HG02610 (cell line): ENCODE measurements around the gene RAB8B.
"Not testable (repeated sequence)": the region's sequence is repeated elsewhere in the genome, so short reads cannot be mapped to it uniquely, and the experiment has no call there.

Source experiments
- ATAC-seq: cut with Tn5 transposase; IDR thresholded peaks from one replicate; pipeline ENCODE4 v1.9.1; 2021; ENCODE audit warnings: mild to moderate bottlenecking, moderate library complexity; ENCODE audit not compliant: unreplicated experiment

The RAB8B gene

DNA sequence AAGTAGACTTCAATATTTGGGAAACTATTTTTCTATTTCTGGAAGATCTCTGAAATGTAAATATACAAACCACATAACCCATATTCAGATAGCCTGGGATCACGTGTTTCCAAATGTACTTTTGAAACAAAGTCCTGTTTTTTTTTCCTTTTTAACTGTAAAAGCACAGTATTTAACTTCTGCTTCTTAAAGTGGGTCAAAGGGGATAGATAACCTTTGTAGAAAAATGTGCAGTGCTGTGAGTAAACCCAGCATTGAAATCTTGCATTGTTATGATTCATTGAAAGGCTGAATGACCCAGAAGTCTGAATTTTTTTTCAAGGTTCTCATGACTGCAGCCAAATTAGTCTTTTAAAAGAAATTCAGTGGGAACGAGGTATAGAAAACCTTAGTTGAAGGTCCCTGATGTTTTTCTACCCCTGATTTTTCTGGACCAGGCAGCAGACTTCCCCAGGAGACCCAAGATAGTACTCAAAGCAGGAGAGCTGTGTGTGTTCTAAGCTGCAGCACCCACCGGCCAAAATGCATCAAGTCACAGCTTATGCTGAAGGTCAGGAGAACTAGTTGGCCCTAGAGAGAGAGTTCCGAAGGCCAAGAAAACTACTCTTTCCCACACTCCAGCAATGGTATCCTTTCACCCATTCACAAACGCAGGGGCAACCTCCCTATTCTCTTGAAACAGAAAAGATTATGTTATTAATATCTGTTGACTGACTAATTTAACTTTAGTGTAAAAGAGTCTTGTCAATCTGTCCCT is 44.4 kb downstream of the RAB8B start:
- ATAC-seq = no peak

DNA sequence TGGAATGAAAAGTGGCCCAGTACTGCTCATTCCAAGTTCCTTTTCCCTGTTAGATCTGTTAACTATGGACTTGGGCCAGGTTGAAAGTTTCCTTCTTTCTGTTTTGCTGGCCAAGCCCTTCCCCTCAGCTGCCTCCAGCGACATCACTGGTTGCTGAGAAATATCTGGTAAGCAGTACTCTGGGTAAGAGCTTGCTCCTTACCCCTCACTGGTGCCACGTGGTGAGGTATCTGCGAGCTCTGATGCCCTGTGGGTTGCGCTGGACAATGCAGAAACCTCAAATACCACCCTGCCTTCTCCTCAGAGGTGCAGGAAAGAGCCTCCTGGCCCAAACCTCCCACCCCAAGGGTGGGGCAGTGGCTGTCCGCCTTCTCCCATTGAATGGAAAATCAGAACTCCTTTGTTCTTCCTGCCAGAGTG is 45.1 kb downstream of the RAB8B start:
- ATAC-seq = no peak

DNA sequence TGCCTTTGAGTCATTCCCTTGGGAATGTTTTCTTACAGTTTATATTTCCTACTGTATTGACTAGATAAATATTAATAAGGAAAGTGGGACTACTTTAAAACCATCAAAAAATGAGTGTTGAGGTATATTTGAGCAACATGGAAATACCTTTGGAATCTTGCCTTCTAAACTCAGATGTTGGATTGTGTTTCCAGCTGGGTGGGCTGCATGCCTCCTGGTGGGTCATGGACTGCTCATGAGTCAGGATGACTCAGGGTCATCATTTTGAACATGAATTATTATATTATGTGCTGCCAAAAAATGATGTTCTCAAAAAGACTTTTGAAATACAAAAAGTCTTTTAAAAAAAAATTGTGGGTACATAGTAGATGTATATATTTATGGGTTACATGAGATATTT is 46.9 kb downstream of the RAB8B start:
- ATAC-seq = no peak

DNA sequence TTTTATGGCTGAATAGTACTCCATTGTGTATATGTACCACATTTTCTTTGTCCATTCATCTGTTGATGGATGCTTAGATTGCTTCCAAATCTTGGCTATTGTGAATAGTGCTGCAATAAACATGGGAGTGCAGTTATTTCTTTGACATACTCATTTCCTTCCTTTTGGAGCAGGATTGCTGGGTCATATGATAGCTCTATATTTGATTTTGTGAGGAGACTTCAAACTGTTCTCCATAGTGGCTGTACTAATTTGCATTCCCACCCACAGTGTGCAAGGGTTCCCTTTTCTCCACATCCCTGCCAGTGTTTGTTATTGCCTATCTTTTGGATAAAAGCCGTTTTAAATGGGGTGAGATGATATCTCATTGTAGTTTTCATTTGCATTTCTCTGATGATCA is 47.7 kb downstream of the RAB8B start:
- not testable (repeated sequence) for ATAC-seq

DNA sequence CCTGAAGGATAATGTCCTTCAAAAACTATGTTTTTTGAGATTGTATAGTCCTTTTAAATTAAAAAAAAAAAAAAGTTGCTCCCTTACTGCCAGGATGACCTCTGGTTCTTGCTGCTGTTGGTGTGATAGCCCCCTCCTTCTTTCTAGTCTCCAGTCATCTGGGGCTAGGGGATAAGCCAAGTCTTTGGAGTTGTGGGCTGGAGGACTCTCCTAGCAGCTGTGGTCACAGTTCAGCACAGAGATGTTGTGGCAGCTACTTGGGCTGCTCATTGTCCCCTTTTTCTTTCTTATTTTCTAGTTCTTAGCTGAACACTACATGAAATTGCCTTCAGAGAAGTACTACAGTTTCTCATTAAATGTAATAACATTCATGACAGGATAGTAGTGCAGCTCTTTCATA is 48.8 kb downstream of the RAB8B start:
- no peak for ATAC-seq

DNA sequence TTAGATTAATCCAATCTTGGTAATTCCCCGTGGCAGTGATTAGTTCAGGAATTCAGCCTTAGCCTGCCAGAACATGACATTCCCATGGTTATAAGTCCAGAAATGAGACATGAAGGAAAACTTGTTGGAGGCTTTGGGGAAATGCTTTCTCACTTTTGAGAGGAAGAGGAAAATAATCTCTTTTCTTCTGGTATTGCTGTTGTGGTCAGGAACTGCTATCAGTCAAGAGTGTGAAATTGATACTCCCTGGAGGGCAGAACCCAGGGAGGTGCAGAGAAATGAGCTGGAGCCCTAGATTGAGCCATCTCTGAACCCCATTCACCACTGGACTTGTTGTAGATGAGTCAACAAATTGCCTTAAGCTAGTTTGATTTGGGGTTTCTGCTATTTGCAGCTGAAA is 49.4 kb downstream of the RAB8B start:
- ATAC-seq = peak; percentile 77

DNA sequence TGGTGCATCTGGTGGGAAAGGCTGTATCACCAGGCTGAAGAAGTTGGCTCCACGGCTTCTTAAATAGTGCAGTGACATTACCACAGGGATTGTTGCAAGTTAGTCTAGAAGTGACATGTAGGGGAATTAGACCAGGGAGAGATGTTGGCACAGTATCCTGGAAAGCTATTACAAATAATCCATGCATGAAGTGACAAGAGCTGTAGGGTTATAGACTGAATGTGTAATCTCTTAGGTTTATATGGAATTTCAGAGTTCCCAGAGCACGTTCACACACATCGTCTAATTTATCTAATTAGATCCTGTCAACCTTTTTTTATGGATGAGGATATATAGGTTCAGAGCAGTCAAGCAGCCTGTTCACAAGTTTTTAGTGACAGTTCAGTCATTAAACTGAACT is 50.7 kb downstream of the RAB8B start:
- ATAC-seq = no peak

DNA sequence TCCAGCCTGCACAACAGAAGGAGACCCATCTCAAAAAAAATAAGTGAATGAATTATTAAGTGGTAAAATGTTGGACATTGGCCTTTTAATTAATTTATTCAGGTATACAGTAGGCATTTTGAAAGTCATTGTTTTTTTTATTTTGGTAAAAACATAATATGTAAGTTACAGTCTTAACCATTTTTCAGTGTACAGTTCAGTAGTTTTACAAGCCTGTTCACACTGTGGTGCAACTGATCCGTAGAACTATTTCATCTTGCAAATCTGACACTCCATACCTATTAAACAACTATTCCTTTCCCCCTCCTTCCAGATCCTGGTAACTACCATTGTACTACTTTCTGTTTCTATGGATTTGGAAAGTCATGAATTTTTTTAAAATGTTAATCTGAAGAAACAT is 51.9 kb downstream of the RAB8B start:
- no peak for ATAC-seq

DNA sequence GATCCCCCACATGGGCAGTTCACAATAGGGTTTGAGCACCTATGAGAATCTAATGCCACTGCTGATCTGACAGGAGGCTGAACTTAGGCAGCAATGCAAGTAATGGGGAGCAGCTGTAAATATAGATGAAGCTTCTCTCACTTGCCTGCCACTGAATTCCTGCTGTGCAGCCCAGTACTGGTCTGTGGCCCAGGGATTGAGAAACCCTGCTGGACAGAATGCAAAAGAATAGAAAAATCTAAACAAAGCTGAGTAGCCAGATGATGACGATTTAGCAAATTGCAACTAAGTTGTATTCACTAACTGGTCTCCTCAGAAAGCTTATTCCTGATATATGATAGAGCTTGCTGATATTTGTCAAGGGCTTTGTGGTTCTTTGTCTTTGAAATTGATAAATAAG is 53.7 kb downstream of the RAB8B start:
- no peak for ATAC-seq

DNA sequence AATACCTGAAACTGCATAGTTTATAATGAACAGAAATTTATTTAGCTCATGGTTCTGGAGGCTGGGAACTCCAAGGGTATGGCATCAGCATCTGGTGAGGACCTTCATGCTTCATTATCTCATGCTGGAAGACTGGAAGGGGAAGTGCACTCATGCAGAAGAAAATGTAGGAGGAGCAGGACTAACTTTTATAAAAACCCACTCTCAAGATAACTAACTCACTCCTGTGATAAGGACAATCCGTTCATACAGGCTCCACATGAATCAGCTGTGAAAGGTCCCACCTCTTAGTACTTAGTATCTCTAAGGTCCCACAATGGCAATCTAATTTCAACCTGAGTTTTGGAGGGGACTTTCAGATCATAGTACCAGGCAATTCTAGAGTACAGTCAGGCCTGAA is 54.4 kb downstream of the RAB8B start:
- no peak for ATAC-seq

DNA sequence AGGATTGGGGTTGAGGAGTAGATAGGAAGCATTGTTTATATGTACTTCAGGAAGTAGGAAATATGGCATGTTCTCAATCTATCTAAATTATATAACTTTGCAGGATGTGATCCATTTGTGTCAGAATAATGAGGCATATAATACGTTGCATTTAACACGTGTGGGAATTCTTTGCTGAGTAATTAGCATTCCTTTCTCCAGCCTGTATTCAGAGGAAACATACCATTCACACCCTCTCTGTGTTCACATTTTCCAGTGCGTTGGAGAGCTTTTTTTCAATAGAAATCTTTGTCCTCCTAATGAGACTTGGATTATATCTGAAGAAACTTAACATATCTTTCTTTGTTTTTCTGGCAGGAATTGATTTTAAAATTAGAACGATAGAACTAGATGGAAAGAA is 55.0 kb downstream of the RAB8B start:
- no peak for ATAC-seq

DNA sequence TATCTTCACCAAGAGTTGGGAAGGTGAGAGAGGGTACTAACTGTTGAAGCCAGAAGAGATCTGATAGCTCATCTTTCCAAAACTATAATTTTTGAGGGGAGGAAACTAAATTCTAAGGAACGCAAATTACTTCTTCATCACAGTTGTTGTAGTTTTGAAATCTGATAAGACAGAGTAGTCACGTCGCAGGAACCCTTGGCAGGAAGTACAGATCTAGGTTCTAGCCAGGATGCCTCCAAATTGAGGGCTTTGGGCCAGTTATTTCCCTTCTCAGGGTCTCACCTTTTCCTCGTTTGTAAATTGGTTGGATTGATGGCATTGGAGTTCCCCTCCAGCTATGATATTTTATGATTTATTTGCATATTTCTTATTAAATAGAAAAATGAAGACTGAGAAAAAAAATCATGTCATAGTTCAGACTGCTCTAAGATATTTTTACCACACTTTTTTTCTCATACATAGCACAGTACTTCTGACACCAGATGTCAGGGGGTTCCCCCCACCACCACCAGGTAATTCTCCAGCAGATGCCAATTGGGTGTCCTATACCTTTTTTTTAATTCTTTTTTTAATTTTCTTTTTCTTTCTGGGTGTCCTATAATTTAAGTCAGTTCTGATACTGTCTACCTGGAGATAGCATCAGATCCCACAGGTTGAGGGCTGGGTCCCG is 55.7 kb downstream of the RAB8B start:
- no peak for ATAC-seq

DNA sequence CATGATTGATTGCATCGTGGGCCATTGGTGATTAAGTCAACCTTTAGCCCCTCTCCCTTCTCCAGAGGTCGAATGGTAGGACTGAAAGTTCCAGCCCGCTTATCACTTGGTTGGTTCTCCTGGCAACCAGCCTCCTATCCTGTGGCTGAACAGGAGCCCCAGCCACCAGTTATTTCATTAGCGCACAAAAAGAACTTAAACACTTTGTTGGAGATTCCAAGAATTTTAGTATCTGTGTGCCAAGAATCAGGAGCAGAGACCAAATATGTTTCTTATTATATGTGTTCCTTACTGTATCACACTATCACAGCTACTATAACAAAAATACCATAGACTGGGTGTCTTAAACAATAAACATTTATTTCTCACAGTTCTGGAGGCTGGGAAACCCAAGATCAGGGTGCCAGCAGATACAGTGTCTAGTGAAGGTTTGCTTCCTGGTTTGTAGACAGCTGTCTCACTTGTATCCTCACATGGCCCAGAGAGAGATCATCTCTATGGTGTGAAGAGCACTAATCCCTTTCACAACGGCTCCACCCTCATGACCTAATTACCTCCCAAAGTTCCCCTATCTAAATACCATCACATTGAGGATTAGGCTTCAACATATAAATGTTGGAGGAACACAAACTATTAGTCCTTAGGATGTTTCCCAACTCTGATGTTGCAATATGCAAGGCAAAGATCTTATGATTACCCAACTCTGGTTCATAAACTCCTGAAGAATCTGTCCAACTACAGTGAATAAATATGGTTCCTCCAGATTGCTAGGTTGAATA is 57.5 kb downstream of the RAB8B start:
- ATAC-seq = no peak

DNA sequence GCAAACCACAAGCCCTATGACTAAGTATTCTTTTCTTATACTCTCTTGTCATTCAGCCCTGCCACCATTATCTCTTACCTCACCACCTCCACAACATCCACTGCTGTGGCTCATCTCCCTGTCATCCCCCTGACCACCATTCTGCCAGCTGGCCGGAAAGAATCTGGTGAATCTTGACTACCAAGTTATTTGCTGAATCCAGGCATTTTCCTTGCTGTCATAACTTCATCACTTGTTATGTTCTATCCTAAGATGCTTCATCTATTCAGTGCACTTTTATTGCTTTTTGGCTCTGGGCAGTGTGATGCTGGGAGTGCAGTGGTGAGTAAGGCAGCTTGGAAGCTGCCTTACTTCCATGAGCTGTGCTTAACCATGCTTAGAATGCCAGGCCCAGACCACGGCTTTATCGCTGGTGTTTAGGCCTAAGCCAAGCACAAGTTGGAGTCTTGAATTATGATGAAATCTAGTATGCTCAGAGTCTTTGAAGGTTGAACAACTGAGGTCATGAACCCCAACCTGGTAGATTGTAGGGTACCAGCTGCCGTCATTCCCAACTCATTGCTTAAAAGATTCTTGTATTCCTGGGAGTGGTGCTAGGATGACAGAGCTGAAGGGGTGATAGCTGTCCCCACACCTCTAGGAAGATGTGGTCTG is 61.0 kb downstream of the RAB8B start:
- no peak for ATAC-seq

DNA sequence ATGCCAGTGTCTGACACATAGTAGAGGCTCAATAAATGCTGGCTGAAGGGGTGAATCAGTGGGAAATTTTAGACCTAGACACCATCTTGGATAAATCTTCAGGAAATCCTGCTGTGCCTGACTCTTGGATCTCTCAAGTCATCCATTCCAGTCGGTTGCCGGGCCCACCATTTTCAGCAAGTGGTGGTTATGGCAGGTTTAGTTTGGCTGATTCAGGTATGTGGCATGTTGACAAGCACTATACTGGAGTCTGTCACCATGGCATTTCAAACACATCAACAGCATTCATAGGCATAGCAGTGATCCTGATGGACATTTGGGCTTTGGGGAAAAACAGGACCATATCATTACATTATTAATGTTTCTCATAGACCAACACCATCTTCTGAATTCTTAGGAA is 62.3 kb downstream of the RAB8B start:
- ATAC-seq = no peak

DNA sequence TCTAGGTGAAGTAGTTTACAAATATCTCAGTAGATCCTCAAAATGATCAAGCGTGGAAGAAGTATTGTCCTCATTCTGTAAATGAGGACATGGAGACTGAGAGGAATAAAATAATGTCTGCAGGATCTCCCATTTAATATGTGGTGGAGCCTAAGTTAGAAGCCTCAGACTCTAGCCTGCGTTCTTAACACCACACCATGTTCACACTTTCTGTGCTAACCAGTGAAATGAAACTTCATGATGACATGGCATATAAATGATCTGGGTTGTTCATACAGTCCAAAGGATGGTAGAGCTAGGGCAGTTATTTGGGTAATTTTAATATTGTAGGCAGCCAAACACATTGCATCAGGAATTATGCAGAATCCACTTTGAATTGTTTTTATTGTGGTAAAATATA is 62.9 kb downstream of the RAB8B start:
- no peak for ATAC-seq

DNA sequence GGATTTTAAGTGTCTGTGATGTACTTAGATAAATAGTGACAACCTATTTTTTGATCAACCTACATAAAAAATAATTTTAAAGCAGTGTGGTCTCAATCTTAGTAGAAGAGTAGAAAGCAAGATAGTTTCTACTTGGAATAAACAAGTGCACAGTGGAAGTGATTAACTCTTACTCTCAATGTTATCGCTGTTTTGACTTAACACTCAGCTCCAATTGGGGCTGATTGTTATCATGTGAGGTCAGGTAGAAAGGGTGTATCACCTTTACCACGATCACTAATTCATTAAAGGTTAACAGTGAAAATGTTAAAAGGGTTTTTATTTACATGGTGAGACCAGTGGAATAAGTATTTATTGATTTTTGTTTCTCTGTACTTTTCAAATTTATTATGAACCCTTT is 65.6 kb downstream of the RAB8B start:
- no peak for ATAC-seq

DNA sequence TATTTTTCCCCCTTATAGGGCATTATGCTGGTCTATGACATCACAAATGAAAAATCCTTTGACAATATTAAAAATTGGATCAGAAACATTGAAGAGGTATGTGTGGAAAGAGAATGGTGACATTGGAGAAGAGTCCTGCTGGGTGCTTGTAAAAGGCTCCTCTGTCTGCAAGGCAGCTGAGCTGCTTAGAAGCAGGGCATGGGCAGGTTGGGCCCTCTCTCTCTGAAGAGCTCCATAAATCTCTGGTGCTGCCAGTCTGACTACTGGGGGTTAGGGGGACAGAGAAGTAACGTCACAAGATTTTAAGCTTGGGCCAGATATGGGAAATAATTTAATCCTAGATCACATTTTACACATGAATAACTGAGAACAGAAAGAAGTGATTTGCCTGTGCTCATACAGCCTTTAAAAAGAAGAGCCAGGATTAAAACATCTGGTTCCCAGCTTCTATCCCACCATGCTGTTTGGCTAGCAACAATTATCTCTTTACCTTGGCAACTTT is 66.1 kb downstream of the RAB8B start:
- no peak for ATAC-seq

DNA sequence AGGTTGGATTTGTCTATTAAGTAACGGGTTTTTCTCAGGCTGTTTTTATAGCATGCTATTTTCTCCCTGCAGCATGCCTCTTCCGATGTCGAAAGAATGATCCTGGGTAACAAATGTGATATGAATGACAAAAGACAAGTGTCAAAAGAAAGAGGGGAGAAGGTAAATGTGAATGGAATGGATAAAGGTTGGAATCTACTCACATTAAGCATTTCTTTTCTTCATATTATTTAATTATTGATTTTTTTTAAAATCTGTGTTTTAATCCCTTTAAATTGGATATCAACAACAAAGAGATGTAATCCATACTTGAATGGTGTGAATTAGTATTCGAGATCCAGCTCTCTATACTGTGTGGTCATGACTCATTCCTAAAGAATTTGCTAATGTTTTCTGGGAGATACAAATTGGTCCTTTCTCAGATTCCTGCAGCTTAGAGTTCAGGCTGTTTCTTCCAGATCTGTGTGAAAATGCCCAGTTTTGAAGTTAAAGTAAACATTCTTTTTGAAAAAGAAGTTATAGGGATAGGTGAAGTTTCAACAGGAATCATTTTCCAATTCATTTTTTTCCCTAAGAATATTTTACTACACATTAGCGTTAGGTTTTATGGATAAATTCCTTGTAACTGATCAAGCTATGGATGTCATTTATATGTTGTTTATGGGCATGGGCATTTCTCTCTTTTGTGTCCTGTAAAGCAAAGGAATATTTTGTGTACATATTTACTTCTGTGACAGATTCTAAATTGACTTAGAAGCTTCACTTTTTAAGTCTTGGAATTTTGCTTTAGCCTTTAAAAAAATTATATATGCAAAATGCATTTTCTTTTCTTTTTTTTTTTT is 67.2 kb downstream of the RAB8B start:
- no peak for ATAC-seq

DNA sequence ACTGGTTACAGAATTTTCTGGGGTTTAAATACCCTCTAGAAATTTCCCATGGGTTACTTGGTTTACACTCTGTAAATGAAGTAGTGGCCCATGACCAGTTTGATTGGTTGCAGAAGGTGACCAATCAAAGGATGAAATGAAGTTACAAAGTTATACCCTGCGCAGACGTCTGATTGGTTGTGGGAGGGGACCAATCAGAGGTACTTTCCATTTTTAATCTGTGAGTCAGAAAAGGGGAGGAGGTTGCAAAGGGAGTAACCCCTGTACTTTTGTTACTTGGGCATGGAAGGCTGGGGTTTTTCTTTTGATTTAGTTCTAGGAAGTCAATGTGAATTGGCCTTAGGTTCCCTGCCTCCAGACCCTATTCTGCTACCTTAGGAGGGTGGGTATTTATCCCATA is 69.3 kb downstream of the RAB8B start:
- no peak for ATAC-seq
